Activated CD4-positive, alpha-beta T cell treated with anti-CD3 and anti-CD28 coated beads, Interleukin-2, amount 50 U/mL, for 16 hours (primary cell): Measurements from ENCODE around the gene AEBP2.
"Not testable (repeated sequence)": the region's sequence is repeated elsewhere in the genome, so short reads cannot be mapped to it uniquely, and the experiment has no call there.

ENCODE experiments used
- DNase-seq: peaks from one replicate; pipeline ENCODE4 v3.0.0-alpha.2; 2020

Gene AEBP2

GRCh38 chr12:19439059-19440018 lies at the start of gene AEBP2:
TSS of gene AEBP2 (plus strand) at chr12:19439492. CDS start at chr12:19439700, 208 bp downstream.
- peak; percentile 95 for DNase-seq

DNA sequence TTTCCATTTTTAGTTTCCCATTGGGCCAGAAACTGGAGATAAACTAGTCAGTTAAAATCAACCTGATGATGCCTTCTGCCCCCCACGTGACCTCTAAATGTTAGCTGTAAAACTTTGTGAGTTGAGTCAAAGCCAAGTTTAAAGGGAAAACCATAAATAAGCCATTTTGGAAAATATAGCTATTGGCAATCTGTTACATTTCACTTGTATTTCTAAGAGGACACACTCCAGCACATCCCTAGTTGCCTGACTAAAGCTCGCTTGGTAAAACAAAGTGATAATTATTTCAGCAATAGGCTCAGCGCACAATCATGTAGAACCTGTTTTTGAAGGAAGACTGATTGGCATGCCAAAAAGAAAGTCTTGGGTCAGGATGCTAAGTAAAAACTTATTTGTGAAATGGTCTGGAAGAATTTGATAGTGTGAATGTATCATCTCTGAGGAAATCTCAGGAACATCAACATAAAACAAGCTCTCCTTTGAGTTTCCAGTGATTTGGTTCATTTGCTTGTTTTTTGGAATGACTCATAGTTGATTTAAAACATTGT lies 49.2 kb upstream of the AEBP2 start:
- no peak for DNase-seq

DNA sequence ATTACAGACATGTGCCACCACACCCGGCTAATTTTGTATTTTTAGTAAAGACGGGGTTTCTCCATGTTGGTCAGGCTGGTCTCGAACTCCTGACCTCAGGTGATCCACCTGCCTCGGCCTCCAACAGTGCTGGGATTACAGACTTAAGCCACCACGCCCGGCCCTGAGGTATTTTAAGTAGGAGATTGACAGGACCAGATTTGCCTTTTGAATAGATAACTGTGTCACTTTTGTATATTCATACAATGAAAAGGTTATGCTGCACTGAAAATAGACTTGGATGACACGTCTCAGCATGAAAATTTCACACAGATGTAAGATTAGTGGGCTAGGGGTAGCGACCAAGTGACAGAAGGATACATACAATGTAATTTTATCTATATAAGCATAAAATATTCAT lies 46.6 kb upstream of the AEBP2 start:
- DNase-seq: not testable (repeated sequence)

GRCh38 chr12:19394385-19394784 lies 44.9 kb upstream of the AEBP2 start:
- no peak for DNase-seq

GRCh38 chr12:19397534-19397933 lies 41.8 kb upstream of the AEBP2 start:
- no peak for DNase-seq

DNA sequence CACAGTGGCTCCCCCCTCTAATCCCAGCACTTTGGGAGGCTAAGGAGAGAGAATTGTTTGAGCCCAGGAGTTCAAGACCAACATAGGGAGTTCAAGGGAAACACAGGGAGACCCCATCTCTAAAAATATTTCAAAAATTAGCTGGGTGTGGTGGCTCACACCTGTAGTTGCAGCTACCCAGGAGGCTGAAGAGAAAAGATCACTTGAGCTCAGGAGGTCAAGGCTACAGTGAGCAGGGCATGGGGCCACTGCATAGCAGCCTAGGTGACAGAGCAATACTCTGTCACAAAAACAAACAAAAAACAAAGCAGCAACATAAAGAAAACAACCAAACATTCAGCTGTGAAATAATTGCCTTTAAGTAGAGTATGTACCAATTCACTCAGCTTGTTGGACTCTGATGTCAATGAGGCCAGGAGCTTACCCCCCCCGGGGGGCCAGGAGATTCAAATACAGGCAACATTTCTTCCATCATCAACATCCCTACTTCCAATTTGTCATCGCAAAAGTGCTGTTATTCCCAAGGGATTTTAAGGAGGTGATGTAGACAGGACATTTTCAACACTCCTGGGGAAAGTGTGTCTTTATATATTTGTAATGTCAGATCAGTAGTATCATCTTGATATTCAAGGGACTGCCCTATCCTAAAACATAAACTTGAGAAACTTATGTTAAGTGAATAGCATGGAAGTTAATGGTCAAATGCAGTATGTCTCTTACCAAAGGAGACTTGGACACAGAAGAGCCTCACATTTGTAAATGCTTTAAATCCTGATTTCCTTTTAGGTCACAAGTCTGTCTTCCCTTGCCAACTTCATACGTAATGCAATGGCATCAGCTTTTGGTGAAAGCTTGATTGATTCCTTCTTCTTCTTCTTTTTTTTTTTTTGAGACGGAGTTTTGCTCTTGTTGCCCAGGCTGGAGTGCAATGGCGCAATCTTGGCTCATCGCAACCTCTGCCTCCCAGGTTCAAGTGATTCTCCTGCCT lies 40.6 kb upstream of the AEBP2 start:
- no peak for DNase-seq

- not testable (repeated sequence) for DNase-seq
Measured at GRCh38 chr12:19400649-19401285, 38.5 kb upstream of the AEBP2 start.

DNA sequence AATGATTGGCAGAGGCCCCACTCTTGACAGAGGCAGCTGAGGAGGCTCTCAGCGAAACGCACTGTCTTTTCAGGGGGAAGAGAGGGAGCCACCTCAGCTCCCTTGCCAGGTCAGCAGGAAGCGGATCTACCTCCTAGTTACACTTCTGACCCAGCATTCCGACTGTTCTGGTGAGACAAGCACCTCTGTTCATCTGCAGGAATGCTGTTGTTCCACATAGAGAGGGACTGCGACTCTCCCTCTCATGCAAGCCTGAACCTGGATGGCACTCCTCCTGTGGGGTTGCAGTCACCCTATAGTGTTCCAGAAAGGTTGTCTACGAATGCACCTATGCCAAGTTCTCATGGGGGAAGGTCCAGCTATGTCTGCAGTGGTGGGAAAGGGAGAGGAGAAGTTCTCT lies 37.1 kb upstream of the AEBP2 start:
- no peak for DNase-seq

- DNase-seq: no peak
Measured at GRCh38 chr12:19402743-19403431, 36.4 kb upstream of the AEBP2 start.

DNA sequence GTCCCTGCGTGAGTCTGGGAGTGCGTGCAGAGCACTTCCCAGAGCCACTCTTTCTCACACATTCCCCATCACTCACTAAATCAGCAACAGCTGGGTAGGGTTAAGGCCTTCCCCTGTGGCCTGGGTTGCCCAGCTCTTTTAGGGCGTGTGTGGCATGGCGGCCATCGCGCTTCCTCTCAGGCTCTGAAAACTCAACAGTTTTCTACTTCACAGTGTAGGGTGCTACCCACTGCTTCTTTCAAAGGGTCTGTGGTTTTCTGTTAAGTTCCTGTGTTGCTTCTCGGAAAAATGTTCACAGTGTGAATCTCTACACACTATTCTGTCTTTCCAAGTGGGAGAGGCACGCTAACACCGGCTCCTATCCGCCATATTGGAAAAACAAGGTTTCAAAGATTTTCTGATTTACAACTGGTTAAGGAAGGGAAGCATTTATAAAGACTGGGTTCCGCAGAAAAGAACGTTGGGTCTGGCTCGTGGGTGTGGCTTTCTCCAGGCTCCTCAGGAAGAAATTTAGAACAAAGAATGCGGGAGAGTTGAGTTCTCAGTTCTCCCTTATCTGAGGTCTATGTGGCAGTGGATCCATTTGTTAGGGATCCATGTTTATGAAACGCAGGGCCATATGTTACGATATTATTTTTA lies 34.9 kb upstream of the AEBP2 start:
- no peak for DNase-seq

DNA sequence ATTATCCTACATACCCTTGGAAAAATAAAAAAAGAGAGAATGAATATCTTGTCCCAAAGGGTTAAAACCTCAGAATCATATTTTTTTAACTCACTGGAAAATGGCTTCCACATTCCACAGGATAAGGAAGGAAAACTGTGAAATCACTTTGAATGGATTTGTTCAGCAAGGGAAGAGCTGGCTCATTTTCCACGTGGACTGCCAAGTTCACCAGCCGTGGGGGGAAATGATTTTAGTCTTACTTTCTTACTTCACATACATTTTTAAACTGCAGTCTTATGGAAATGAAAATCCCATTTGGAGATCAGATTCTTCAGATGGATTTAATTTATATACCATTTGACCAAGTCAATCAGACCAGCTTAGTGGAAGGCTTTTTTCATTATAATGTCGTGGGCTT lies 29.9 kb upstream of the AEBP2 start:
- no peak for DNase-seq

GRCh38 chr12:19410211-19410610 lies 29.1 kb upstream of the AEBP2 start:
- DNase-seq: no peak

DNA sequence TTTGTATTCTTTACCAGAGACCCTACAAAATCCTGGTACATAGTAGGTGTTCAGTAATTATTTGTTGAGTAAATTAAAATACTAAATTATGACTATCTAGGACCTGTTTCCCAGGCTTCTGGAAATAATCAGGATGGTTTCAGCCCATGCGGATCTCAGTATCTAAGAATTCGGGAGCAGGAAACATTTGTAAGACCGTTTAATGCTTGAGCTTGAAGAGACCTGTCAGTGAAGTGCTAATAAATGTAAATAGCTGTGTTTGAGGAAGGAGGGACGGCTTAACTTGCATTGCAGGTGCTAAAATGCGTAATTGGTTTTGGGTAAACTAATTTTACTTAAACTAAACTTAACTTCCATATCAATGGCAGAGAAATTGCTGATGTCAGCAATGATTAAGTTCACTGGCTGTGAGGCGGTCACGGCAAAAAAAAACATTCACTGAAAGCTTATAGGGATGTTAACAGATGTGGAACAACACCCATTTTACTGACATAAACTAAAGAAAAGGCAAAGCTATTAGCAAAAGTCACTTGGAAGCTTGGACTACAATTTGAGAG lies 28.6 kb upstream of the AEBP2 start:
- no peak for DNase-seq

- DNase-seq: no peak
Measured at GRCh38 chr12:19411234-19412204, 27.8 kb upstream of the AEBP2 start.

DNA sequence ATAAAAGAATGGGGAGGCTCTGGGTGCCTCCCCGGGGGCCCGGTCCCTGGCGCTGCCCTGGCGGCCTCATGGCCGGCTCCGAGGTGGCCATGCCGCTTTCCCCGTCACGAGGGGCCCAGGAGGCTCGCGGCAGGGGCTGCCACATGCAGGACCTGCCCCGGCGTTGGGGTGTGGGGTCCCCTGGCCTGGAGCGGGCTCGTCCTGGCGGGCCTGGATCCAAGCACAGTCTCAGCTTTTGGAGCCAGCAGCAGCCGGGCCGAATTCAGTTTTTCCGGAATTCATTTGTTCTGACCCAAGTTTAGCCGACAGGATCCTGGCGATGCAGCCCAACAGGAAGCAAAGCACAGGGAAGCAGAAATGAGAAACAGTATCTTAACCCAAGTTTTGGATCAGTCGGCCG lies 26.4 kb upstream of the AEBP2 start:
- DNase-seq: no peak

- DNase-seq: not testable (repeated sequence)
Measured at GRCh38 chr12:19413582-19413981, 25.7 kb upstream of the AEBP2 start.

GRCh38 chr12:19415563-19415962 lies 23.7 kb upstream of the AEBP2 start:
- no peak for DNase-seq

DNA sequence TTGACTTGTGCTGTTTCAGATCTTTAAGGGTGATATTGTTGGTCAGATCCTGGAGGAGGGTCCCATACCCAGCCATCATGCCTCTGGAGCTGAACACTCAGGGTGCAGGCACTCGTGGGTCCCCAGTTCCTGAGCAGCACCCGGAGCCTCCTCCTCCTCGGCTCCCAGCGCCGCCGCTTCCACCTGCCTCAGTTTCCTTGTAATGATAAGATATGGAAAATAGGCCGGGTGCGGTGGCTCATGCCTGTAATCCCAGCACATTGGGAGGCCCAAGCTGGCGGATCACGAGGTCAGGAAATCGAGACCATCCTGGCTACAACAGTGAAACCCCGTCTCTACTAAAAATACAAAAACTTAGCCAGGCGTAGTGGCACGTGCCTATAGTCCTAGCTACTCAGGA lies 20.2 kb upstream of the AEBP2 start:
- no peak for DNase-seq

GRCh38 chr12:19421503-19422282 lies 17.6 kb upstream of the AEBP2 start:
- no peak for DNase-seq
